Measurements from ENCODE around the gene PTPN4.

Gene PTPN4

GRCh38 chr2:119864318-119864717, 104.6 kb downstream of the PTPN4 start:
- no peak for DNase-seq

GRCh38 chr2:119871725-119872124, 112.0 kb downstream of the PTPN4 start:
- no peak for DNase-seq

GRCh38 chr2:119873350-119874315, 113.9 kb downstream of the PTPN4 start:
- no peak for DNase-seq

- DNase-seq = no peak
Measured at GRCh38 chr2:119879502-119879901, 119.8 kb downstream of the PTPN4 start.

GRCh38 chr2:119888680-119889079, 129.0 kb downstream of the PTPN4 start:
- DNase-seq = no peak

GRCh38 chr2:119897736-119898395, 138.1 kb downstream of the PTPN4 start:
- no peak for DNase-seq

- no peak for DNase-seq
Measured at GRCh38 chr2:119901013-119901412, 141.3 kb downstream of the PTPN4 start.

GRCh38 chr2:119910566-119910965, 150.8 kb downstream of the PTPN4 start:
- DNase-seq = no peak

- no peak for DNase-seq
Measured at GRCh38 chr2:119914266-119914665, 154.5 kb downstream of the PTPN4 start.

GRCh38 chr2:119921825-119922224, 162.1 kb downstream of the PTPN4 start:
- DNase-seq = no peak

GRCh38 chr2:119922699-119923098, 163.0 kb downstream of the PTPN4 start:
- no peak for DNase-seq

- DNase-seq = no peak
Measured at GRCh38 chr2:119929537-119929936, 169.8 kb downstream of the PTPN4 start.

GRCh38 chr2:119932809-119933208, 173.1 kb downstream of the PTPN4 start:
- DNase-seq = no peak

- no peak for DNase-seq
Measured at GRCh38 chr2:119934319-119934718, 174.6 kb downstream of the PTPN4 start.

- DNase-seq = no peak
Measured at GRCh38 chr2:119937680-119938079, 178.0 kb downstream of the PTPN4 start.

- DNase-seq = no peak
Measured at GRCh38 chr2:119939915-119940314, 180.2 kb downstream of the PTPN4 start.

- no peak for DNase-seq
Measured at GRCh38 chr2:119940856-119941255, 181.1 kb downstream of the PTPN4 start.

GRCh38 chr2:119941388-119941787, 181.7 kb downstream of the PTPN4 start:
- DNase-seq = no peak

GRCh38 chr2:119941981-119942513, 182.3 kb downstream of the PTPN4 start:
- no peak for DNase-seq

- DNase-seq = no peak
Measured at GRCh38 chr2:119943058-119943457, 183.3 kb downstream of the PTPN4 start.

- DNase-seq = no peak
Measured at GRCh38 chr2:119947535-119947934, 187.8 kb downstream of the PTPN4 start.

- DNase-seq = no peak
Measured at GRCh38 chr2:119950966-119951365, 191.2 kb downstream of the PTPN4 start.

GRCh38 chr2:119958670-119959268, 199.0 kb downstream of the PTPN4 start:
- DNase-seq = no peak
